Measurements from ENCODE around the gene CCDC170.

CCDC170 gene

GRCh38 chr6:151577257-151577656, 83.4 kb downstream of the CCDC170 start:
- Histone ChIP-seq H3K4me2 (ENCODE audit: low read depth, low read length, poor library complexity, severe bottlenecking) (no peak overlapping the region), H3K4me3 (ENCODE audit: low read length, poor library complexity, severe bottlenecking) (no peak overlapping the region), H4K20me1 (ENCODE audit: insufficient read depth, low read length, poor library complexity, severe bottlenecking) (no peaks in the 10 kb centered on the region), H2AFZ (ENCODE audit: low read length) (no peak overlapping the region), H3K9ac (ENCODE audit: low read depth, low read length, poor library complexity, severe bottlenecking) (no peak overlapping the region), H3K9me3 (ENCODE audit: insufficient read depth, low read depth, low read length) (peaks cover 7% of the 10 kb centered on the region; the same call in 1 of the 2 replicates), H3K27me3 (ENCODE audit: insufficient read depth, low read length, poor library complexity, severe bottlenecking) (no peaks in the 10 kb centered on the region), H3F3A (ENCODE audit: low read depth) (no peaks in the 10 kb centered on the region), H3K4me1 (ENCODE audit: insufficient read depth, low read length, poor library complexity, severe bottlenecking) (peaks cover 15% of the 10 kb centered on the region), H3K9me2 (replicated peaks; ENCODE audit: low read depth, low read length) (no peaks in the 10 kb centered on the region), H3K36me3 (ENCODE audit: insufficient read depth, low read length) (no peaks in the 10 kb centered on the region), H3K79me2 (ENCODE audit: insufficient read depth, low read length) (no peaks in the 10 kb centered on the region)
- TF ChIP-seq EZH2phosphoT487 (IDR thresholded peaks at IDR 0.05; ENCODE audit: borderline replicate concordance): no peak
- TF ChIP-seq, protein P1, sequence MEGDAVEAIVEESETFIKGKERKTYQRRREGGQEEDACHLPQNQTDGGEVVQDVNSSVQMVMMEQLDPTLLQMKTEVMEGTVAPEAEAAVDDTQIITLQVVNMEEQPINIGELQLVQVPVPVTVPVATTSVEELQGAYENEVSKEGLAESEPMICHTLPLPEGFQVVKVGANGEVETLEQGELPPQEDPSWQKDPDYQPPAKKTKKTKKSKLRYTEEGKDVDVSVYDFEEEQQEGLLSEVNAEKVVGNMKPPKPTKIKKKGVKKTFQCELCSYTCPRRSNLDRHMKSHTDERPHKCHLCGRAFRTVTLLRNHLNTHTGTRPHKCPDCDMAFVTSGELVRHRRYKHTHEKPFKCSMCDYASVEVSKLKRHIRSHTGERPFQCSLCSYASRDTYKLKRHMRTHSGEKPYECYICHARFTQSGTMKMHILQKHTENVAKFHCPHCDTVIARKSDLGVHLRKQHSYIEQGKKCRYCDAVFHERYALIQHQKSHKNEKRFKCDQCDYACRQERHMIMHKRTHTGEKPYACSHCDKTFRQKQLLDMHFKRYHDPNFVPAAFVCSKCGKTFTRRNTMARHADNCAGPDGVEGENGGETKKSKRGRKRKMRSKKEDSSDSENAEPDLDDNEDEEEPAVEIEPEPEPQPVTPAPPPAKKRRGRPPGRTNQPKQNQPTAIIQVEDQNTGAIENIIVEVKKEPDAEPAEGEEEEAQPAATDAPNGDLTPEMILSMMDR (conservative IDR thresholded peaks at IDR 0.05; ENCODE audit: low read length): no peak

GRCh38 chr6:151585741-151586140, 91.9 kb downstream of the CCDC170 start:
- peaks cover 21% of the 10 kb centered on the region for H3K4me1 ChIP-seq (ENCODE audit: insufficient read depth, low read length, poor library complexity, severe bottlenecking)
- H3K9me3 ChIP-seq (ENCODE audit: insufficient read depth, low read depth, low read length): peaks cover 12% of the 10 kb centered on the region; the same call in 1 of the 2 replicates
- H2AFZ ChIP-seq (ENCODE audit: low read length): no peak overlapping the region
- H3K79me2 ChIP-seq (ENCODE audit: insufficient read depth, low read length): no peaks in the 10 kb centered on the region
- H3F3A ChIP-seq (ENCODE audit: low read depth): no peaks in the 10 kb centered on the region
- TF ChIP-seq EZH2phosphoT487 (IDR thresholded peaks at IDR 0.05; ENCODE audit: borderline replicate concordance): no peak
- TF ChIP-seq, protein P1 (conservative IDR thresholded peaks at IDR 0.05; ENCODE audit: low read length): no peak
- H3K27me3 ChIP-seq (ENCODE audit: insufficient read depth, low read length, poor library complexity, severe bottlenecking): no peaks in the 10 kb centered on the region
- no peaks in the 10 kb centered on the region for H3K36me3 ChIP-seq (ENCODE audit: insufficient read depth, low read length)
- no peaks in the 10 kb centered on the region for H3K9me2 ChIP-seq (replicated peaks; ENCODE audit: low read depth, low read length)
- no peak overlapping the region for H3K4me3 ChIP-seq (ENCODE audit: low read length, poor library complexity, severe bottlenecking)
- no peak overlapping the region for H3K9ac ChIP-seq (ENCODE audit: low read depth, low read length, poor library complexity, severe bottlenecking)
- no peaks in the 10 kb centered on the region for H4K20me1 ChIP-seq (ENCODE audit: insufficient read depth, low read length, poor library complexity, severe bottlenecking)
- no peak overlapping the region for H3K4me2 ChIP-seq (ENCODE audit: low read depth, low read length, poor library complexity, severe bottlenecking)

DNA sequence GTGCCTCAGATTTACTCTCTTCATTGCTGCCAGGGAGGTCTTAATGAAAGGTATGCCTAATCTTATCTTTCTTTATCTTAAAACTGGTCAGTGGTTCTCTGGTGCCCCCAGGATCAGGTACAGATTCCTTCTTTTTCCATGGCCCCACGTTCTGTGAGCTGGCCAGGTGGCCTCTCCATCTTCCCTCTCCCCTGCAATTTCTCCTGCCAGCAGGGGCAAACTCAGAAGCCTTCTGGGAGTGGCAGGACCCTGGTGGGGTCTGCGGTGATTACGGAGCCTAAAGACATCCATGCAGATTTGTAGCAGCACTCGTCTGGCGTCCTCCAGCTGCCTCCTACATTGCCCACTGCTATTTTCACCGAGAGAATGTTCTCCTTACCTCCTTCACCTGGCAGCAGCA, 95.8 kb downstream of the CCDC170 start:
- H3K4me3 ChIP-seq (ENCODE audit: low read length, poor library complexity, severe bottlenecking): no peak overlapping the region
- TF ChIP-seq, protein P1 (conservative IDR thresholded peaks at IDR 0.05; ENCODE audit: low read length): no peak
- TF ChIP-seq EZH2phosphoT487 (IDR thresholded peaks at IDR 0.05; ENCODE audit: borderline replicate concordance): no peak
- no peak overlapping the region for H2AFZ ChIP-seq (ENCODE audit: low read length)
- H3K4me2 ChIP-seq (ENCODE audit: low read depth, low read length, poor library complexity, severe bottlenecking): no peak overlapping the region
- H3K27me3 ChIP-seq (ENCODE audit: insufficient read depth, low read length, poor library complexity, severe bottlenecking): no peaks in the 10 kb centered on the region
- H3K79me2 ChIP-seq (ENCODE audit: insufficient read depth, low read length): no peaks in the 10 kb centered on the region
- H3K9me2 ChIP-seq (replicated peaks; ENCODE audit: low read depth, low read length): no peaks in the 10 kb centered on the region
- H3K9ac ChIP-seq (ENCODE audit: low read depth, low read length, poor library complexity, severe bottlenecking): no peak overlapping the region
- H3K4me1 ChIP-seq (ENCODE audit: insufficient read depth, low read length, poor library complexity, severe bottlenecking): peaks cover 18% of the 10 kb centered on the region
- H3F3A ChIP-seq (ENCODE audit: low read depth): no peaks in the 10 kb centered on the region
- no peaks in the 10 kb centered on the region for H4K20me1 ChIP-seq (ENCODE audit: insufficient read depth, low read length, poor library complexity, severe bottlenecking)
- no peaks in the 10 kb centered on the region for H3K36me3 ChIP-seq (ENCODE audit: insufficient read depth, low read length)
- peaks cover 13% of the 10 kb centered on the region for H3K9me3 ChIP-seq (ENCODE audit: insufficient read depth, low read depth, low read length)

Data from Loucy (cell line).